ENCODE measurements around the gene NPTN.

- TF ChIP-seq CTCF (conservative IDR thresholded peaks at IDR 0.05; ENCODE audit: low read depth, low read length): no peak
- no peak for TF ChIP-seq EZH2 (IDR thresholded peaks at IDR 0.05; ENCODE audit: low read length, unreplicated experiment)
- no peak for TF ChIP-seq EZH2phosphoT487 (IDR thresholded peaks at IDR 0.05; ENCODE audit: borderline replicate concordance, low read length)
Observed at GRCh38 chr15:73674587-73674986, 41.4 kb upstream of the NPTN start.

All from PC-3 (cell line).